Mammary epithelial cell (primary cell): ENCODE data around the gene RDH11.

Experiments used
- CTCF ChIP-seq, 2 donors: IDR thresholded peaks in 1 of 2; conservative IDR thresholded peaks in 1 of 2; 2 replicates each; pipeline ENCODE4 v1.5.1; 2011 to 2012; ENCODE audit warnings: inconsistent platforms in 2 of 2, low read length in 2 of 2, mild to moderate bottlenecking in 2 of 2, control low read depth in 1 of 2, low read depth in 1 of 2; ENCODE audit not compliant: insufficient read depth in 1 of 2; ENCODE audit errors: extremely low read depth in 1 of 2
- EZH2 ChIP-seq: IDR thresholded peaks from 2 replicates; pipeline ENCODE4 v1.6.1; 2012; ENCODE audit warnings: low read length, inconsistent platforms, borderline replicate concordance

GRCh38 chr14:67721875-67722274, 26.3 kb upstream of the RDH11 start:
- TF ChIP-seq CTCF (conservative IDR thresholded peaks at IDR 0.05 in 1 of 2, IDR thresholded peaks at IDR 0.05 in 1 of 2; ENCODE audit: extremely low read depth in 1 of 2, insufficient read depth in 1 of 2, low read depth in 1 of 2, low read length in 2 of 2) (no peak), EZH2 (no peak)
